ENCODE results near the gene AATF. TPM values are rescaled to one million over a fixed set of nuclear protein-coding genes. Genes with fewer than 3 reads are reported as not detected.

AATF gene
- total RNA-seq, 2 donors from 2014 or later: 29.8 to 46.2 TPM

- DNase-seq (ENCODE audit: low spot score): no peak
- intact Hi-C loops (cut with DNase I): loop anchor here in 1 of 2 donors (1.0 kb wide), 1 partner anchor 43 kb away; no protein-coding TSS in a partner anchor
Observed at GRCh38 chr17:36938566-36939051, 10.1 kb upstream of the AATF start.

- intact Hi-C loops (cut with DNase I): no loop called here
- DNase-seq (ENCODE audit: low spot score): no peak
Observed at GRCh38 chr17:36939052-36939801, 9.5 kb upstream of the AATF start.

GRCh38 chr17:36939802-36940312 is 8.9 kb upstream of the AATF start:
- intact Hi-C loops (cut with DNase I): no loop called here
- DNase-seq (ENCODE audit: low spot score): no peak

DNA sequence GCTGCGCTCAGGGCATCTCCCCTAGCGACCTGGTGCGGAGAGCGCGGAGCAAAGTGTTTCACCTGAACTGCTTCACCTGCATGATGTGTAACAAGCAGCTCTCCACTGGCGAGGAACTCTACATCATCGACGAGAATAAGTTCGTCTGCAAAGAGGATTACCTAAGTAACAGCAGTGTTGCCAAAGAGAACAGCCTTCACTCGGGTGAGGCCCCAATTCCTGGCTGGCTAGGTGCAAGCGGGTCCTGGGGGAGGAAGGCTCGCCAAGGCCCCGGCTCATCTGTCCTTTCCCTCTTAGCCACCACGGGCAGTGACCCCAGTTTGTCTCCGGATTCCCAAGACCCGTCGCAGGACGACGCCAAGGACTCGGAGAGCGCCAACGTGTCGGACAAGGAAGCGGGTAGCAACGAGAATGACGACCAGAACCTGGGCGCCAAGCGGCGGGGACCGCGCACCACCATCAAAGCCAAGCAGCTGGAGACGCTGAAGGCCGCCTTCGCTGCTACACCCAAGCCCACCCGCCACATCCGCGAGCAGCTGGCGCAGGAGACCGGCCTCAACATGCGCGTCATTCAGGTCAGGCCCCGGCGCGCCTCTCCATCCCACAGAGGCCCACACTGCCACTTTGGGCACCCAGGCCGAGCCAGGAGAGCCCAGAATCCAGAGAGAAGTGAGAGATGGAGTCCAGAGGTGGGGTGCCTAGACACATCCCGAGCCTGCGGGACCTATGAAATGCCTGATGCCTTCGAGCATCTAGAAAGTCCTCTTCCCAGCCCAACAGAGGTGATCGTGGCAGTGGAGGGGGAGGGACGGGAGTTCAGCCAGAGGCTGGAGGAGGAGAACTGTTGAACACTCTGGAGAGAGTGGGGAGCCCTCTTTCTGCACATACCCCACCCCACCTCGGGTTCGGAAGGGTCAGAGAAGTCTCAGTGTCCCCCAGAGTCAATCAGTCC is 8.2 kb upstream of the AATF start:
- intact Hi-C loops (cut with DNase I): no loop called here
- DNase-seq (ENCODE audit: low spot score): no peak

GRCh38 chr17:36941265-36942010 is 7.3 kb upstream of the AATF start:
- intact Hi-C loops (cut with DNase I): no loop called here

GRCh38 chr17:36942019-36942599 is 6.6 kb upstream of the AATF start:
- DNase-seq (ENCODE audit: low spot score): no peak
- intact Hi-C loops (cut with DNase I): no loop called here

More at GRCh38 chr17:36941265-36942010, 7.3 kb upstream of the AATF start:
- DNase-seq (ENCODE audit: low spot score): no peak

GRCh38 chr17:36942631-36943125 is 6.1 kb upstream of the AATF start:
- DNase-seq (ENCODE audit: low spot score): no peak
- intact Hi-C loops (cut with DNase I): no loop called here

DNA sequence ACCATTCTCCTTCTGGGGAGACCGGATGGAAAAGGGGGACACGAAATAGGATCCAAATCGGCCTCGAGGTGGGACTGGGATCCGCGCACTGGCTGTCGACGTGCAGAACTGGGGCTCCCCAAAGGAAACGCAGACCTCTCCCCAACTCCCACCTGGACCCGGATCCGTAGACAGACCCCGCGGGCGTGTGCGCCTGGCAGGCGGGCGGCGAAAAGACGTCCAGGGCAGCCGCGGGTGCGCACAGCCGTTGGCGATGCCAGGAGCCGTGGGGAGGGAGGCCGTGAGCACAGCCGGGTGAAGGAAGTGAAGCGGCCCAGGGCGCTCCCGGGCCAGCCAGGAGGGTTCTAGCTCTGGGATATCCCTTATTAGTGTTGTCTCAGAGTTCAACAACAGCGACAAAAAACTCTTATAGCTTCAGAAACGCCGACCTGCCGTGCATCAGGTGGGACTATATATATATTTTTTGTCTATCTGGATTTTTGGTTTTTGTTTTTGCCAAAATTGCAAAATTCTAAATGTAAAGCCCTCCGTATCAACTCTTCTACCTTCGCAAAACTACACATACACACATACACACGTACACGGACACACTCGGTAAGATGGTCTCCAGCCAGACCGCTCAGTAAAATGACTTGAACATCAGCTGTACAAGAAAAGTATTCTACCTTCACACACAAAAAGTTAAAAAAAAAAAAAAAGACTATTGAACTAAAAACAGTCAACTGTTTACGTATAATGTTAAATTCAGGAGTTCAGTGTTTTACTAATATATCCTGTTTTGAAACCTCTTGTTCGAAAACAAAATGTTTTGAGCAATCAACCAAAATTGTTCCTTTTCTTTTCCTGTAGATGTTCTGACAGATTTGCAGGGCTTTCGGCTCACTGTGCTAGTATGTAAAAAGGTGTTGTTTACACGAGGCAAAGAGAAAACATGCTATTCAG is 5.2 kb upstream of the AATF start:
- intact Hi-C loops (cut with DNase I): no loop called here
- no peak for DNase-seq (ENCODE audit: low spot score)

GRCh38 chr17:36944553-36944952 is 4.2 kb upstream of the AATF start:
- intact Hi-C loops (cut with DNase I): no loop called here
- no peak for DNase-seq (ENCODE audit: low spot score)

- intact Hi-C loops (cut with DNase I): no loop called here
- DNase-seq (ENCODE audit: low spot score): no peak
Observed at GRCh38 chr17:36945140-36945539, 3.6 kb upstream of the AATF start.

GRCh38 chr17:36945959-36946725 is 2.6 kb upstream of the AATF start:
- intact Hi-C loops (cut with DNase I): no loop called here
- DNase-seq (ENCODE audit: low spot score): no peak

DNA sequence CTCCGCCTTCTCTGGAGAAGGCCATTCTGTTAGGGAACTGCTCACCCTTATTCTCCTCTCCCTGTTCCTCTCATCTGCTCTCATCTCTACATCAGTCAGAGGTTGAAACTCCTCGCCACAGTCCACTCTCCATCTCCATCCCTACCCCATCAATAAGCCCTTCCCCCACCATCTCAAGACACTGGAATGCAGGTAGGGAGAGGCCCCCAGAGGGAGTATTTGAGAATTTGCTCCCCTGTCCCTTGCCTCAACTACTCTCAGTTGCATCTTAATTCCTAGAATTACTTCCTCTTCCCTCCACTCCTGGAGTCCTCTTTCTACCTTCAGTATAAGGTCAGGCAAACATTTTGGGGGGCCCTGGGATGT is 2.0 kb upstream of the AATF start:
- DNase-seq (ENCODE audit: low spot score): no peak
- intact Hi-C loops (cut with DNase I): no loop called here

- intact Hi-C loops (cut with DNase I): no loop called here
- DNase-seq (ENCODE audit: low spot score): no peak
Observed at GRCh38 chr17:36947922-36948716, 635 bp upstream of the AATF start.

DNA sequence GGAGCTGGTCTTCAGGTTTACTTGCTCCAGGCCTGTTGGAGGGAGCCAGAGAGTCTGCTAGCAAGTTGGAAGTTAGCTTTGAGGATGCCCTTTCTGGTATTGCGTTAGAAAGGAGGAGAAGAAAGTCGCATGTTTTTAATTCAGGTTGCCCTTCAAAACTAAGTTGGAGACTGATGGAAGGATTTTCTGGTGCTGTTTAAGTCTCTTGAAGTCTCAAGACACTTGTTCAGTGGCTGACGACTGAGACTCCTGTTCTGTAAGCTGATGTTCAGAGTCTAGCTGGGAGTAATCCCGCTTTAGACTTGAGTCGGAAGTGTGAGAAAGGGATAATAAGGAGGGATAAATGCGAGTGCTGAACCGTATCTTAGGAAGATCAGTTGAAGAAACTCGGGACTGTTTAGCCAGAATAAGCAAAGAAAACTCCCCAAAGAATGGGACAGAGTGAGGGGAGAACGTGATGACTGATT is 740 bp downstream of the AATF start:
- DNase-seq (ENCODE audit: low spot score): no peak
- intact Hi-C loops (cut with DNase I): no loop called here

DNA sequence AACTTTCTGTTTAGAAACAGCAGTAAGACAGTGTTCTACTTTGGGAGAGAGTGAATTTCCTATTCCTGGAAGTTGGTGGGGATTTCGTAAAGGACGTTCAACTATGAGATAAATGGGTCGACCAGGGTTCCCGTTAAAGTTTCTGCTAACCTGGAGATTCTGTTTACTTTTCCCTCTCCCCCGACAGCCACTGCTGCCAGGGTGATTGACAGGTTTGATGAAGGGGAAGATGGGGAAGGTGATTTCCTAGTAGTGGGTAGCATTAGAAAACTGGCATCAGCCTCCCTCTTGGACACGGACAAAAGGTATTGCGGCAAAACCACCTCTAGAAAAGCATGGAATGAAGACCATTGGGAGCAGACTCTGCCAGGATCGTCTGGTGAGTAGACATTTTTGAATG is 1.3 kb downstream of the AATF start:
- DNase-seq (ENCODE audit: low spot score): no peak
- intact Hi-C loops (cut with DNase I): no loop called here

DNA sequence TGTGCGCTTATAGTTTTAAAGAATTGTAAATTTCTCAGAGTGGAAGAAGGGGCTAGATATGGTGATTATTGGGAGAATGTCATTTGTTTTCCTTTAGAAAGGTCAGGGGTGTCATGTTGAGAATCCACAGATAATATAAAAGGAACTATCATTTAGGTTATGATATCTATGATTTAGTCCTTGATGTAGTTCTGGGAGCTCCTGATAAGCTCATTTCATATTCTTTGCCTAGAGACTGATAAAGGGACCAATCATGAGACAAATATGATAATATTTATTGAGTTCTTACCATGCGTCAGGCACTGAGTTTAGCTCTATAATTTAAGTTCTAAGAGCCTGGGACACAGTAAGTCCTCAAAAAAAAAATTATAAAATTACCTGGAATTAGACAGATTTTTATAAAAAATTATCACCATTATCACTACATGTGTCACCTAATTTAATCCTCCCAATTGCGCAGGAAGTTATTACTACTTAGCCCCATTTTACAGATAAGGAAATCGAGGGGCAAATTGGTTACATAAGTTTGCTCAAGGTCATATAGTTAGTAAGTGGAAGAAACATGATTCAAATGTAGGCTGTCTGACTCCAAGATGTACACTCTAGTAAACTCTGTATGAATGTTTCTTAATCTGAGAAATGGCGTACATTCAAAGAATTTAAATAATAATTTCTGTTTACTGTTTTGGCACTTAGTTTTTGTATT is 2.5 kb downstream of the AATF start:
- intact Hi-C loops (cut with DNase I): no loop called here
- no peak for DNase-seq (ENCODE audit: low spot score)
